ENCODE measurements around the gene GMEB2.
"Not testable (repeated sequence)": the region's sequence is repeated elsewhere in the genome, so short reads cannot be mapped to it uniquely, and the experiment has no call there.

Gene GMEB2

DNA sequence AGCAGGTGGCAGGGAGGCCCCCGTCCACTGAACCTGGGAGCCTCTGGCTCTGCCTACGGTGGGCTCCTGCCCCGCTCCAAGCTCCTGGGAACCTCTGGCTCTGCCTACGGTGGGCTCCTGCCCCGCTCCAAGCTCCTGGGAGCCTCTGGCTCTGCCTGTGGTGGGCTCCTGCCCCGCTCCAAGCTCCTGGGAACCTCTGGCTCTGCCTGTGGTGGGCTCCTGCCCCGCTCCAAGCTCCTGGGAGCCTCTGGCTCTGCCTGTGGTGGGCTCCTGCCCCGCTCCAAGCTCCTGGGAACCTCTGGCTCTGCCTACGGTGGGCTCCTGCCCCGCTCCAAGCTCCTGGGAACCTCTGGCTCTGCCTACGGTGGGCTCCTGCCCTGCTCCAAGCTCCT lies 55.8 kb downstream of the GMEB2 start:
- not testable (repeated sequence) for DNase-seq (ENCODE audit: low spot score)

DNA sequence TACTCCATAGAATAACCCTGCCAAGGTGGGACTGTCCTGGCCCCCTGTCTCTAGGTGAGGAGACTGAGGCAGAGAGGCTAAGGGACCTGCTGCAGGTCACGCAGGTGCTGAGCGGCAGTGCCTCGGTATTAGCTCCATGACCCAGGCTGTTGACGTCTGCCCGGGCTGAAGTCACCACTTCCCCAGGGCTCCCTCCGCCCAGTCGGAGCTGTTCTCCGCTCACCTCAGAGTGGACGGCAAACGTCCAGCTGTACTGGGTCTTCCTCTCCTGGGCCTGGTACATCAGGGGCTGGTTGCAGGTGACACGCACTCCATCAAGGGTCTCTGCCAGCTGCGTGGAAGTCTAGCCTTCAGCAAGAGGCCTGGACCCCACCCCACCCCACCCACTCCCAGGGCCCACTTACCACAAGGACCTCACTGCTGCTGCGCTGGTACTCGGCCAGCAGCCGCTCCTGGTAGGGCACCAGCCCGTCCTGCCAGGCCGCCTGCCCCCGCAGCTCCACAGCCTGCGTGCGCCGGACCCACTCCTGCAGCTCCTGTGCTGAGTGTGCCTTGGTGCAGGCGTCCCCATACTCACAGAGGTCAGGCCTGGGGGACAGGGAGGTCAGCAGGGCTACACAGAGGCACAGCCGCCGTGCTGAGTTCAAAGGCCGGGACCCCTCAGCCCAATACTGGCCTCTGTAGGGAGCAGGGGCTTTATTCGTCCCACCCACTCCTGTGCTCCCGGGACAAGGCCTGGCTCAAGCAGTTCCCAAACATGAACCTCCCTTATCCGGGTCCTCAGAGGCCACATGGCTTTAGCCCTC lies 56.4 kb downstream of the GMEB2 start:
- DNase-seq (ENCODE audit: low spot score) = no peak

DNA sequence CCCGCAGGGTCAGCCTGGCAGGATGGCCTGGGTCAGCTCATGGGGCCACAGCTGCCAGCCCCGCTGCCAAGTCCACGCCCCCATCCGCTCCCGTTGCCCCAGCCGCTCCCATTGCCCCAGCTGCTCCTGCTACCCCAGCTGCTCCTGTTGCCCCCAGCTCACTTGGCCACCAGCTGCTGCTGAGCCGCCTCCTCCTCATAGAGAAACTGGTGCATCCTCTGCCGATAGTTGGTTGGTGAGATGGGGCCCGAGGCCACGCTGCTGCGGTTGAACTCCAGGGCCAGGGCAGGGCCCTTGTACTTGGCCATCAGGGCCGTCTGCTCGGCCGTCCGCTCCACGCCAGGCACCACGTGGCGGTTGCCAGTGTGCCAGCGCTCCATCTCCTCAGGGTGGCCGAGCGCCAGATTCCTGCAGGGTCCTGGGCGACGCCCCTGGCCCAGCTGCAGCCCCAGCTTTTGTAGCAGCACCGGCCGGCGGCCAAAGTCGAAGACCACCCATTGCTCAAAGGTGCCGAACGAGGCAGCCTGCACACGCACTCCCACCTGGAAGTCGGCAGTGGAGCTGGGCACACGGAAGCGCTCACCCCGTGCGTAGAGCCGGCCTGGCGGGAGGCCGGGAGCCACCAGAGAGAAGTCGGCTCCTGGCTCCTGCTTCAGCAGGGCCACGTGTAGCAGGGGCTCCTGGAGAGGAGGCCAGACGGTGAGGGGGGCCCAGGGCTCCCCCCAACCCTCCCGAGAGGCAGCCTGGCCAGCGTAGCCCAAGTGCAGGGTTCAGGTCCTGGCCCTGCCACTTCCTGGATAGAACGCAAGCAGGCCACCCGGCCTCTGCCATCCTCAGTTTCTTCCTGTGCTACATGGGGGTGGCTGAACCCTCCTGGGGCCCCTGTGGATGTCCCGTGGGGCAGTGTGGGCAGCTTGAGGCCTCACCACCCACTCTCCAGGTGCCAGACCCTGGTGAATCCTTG lies 57.6 kb downstream of the GMEB2 start:
- no peak for DNase-seq (ENCODE audit: low spot score)

DNA sequence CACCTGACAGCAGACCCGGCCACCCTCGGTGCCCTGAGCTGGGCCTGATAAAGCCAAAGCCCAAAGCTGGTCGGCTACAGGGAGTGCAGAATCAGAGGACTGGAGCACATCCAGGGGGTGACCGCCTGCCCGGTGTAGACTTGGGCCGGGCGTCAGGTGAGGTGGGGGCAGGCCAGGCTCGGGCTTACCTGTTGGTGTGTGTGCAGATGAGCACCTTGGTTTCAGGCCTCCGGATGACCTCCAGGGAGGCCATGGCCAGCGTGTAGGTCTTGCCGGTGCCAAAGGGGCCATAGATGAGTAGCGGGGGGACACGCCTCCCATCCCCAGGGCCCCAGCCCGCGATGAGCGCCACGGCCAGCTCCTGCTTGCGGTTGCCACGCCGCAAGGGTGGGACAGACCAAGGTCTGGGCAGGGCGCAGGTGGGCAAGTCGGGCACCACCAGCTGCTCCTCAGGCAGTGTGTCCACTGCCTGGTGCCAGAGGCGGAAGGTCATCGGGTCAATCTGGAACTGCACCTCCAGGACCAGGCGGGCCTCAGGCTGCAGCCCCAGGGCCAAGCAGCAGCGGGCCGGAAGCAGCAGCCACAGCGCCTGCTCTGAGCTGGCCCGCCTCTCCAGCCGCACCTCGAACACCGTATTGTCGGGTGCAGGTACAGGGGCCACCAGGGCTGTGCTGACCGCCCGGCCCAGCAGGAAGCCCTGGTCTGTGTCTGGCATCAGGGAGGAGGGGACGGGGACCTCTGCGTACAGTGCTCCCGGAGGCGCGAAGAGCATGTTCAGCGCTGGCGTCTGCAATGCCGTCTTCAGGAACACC lies 58.5 kb downstream of the GMEB2 start:
- DNase-seq (ENCODE audit: low spot score) = no peak

DNA sequence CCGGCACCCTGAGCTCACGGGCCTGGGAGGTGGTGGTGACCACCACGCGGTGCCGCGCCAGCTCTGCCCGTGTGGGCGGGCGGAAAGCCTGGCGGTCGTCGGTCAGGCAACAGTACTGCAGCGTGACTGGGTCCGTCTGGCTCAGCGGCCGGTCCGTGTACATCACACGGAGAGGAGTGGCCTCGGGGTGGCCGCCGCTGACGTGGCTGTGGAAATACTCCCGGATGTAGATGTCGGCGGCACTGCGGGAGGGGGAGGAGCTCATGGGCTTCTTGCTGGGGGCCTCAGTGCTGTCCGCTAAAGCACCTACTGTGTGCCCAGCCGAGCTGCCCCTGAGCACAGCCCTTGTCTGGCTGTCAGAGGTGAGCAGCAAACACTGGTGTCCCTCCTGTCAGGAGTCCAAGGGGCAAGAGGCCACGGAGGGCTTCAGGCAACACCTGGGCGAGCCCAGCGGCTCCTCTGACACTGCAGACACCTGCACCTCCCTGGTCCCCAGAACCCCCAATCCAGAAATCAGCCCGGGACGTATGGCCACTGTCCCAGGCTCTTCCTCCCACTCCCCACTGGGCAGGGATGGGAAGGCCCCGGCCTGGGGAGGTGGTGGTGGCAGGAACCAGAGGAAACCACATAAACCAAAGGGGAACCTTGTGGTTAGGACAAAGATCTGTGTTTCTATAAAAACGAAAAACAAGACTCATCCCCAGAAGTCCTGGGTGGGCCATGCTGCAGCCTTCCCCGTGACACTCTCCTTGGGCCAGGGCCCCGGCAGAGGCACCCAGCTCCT lies 59.3 kb downstream of the GMEB2 start:
- no peak for DNase-seq (ENCODE audit: low spot score)

DNA sequence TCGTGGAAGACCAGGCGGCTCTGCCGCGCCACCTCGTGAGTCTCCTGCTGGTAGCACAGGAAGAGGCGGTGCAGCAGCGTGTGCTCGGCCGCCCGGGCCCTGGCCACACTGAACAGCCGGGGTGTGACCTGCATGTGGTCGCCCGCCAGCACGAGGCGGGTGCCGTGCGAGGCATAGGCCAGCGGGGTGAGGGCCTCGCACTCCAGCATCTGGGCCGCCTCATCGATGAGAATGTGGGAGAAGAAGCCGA lies 59.8 kb downstream of the GMEB2 start:
- DNase-seq (ENCODE audit: low spot score) = no peak

DNA sequence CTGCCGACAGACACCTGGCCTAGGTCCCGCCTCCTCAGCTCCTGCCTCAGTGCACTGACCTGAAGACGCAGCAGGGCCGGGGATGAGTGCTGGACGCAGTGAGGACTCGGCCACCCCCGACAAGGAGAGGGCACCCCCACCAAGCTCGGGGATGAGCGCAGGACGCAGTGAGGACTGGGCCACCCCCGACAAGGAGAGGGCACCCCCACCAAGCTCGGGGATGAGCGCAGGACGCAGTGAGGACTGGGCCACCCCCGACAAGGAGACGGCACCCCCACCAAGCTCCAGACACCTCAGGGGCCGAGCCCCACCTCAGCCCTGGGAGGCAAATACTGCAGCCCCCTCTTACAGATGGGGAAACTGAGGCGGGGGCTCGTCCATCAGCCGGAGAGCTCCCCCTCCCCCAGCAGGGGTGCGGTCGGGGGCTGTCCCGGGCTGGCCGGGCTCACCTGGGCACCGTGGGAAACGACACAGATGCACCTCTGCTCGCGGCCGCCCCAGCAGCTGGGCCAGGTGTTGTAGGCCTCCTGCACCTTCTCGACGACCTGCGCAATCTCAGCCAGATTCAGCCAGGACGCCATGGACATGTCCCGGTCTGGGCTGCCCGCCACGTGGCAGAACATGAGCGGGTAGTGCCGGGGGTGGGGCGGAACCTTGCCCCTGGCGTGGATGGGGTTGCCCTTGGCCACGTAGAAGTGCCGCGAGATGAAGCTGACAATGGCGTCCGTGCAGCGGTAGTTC lies 60.3 kb downstream of the GMEB2 start:
- DNase-seq (ENCODE audit: low spot score) = no peak

DNA sequence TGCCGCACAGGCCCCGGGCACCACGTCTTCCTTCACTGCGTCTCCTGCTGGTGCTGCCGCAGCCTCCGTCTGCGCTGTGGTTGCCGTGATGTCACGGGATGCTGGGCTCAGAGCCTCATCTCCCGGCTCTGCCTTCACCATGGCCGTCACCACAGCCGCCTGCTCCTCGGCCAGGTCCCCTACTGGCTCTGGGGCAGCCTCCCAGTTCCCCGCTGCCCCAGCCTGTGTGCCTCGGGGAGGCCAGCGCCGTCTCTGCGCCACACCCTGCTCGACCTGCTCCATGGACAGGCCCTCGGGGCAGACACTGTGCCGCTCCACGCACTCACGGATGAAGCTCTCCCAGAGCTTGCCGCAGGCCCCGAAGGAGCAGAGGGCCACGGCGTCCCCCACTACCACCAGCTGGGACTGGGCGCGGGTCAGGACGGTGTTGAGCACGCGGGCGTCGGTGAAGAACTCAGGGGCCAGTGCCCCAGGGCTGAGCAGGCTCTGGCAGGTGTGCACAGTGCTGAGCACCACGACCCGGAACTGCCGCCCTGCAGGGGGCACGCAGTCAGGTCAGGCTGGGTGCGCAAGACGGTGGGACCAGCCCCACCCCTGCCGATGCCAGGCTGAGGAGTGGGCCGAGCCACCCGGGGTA lies 61.1 kb downstream of the GMEB2 start:
- DNase-seq (ENCODE audit: low spot score) = no peak

DNA sequence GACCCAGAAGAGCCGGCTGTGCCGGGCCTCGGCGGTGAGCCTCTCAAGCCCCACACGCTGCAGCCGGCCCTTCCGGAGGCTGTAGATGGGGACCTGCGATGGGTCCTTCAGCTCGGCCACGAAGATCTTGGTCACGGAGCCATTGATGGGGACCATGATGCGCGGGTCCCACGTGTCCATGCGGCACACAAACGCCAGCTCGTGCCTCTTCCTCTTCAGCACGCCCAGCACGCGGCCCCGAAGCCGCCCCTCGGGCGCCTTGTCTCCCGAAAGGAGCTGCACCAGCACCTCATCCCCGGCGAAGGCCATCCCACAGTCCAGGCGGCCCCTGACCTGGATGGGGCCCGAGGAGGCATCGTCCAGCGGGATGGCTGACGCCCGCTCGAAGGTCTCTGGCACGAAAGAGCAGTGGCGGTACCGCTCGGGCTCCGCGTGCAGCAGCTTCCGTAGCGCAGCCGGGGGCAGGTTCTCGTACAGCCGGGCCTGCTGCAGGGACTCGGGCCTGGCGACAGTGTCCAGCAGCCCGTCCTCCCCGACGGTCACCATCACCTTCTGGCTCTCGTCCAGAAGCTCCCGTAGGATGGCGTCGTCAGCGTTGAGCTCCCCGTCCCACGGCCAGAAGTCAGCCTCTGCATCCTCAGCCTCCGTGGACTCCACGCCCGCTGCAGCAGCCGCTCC lies 61.7 kb downstream of the GMEB2 start:
- DNase-seq (ENCODE audit: low spot score) = no peak

DNA sequence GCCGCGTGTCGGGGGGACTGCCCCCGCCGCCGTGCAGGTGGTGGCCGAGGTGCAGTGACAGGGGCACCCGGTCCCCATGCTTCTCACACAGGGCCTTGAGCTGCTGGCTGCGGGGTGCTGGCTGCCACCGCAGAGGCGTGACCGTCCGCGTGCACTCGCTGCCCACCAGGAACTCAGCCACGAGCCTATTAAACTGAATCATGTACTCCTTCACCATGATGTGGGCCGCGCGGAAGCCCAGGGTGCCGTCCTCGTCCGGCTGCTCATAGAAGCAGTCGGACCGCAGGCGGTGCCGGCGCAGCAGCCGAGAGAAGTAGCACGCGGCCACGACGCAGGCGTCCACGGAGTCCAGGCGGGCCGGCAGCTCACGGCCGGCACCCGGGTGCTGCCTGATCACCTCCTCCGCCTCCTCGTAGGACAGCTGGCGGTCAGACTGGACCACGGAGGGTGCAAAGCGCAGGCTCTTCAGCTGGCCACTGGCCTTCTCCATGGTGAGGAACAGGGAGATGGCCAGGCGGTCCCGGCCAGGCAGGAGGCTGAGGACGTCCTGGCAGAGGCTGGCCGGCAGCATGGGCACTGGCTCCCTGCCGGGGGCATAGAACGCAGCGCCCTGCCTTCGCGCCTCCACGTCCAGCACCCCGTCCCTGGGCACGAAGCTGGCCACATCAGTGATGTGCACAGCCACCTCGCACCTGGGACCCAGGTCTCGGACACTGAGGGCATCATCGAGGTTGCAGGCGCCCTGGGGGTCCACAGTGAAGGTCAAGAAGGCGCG lies 62.7 kb downstream of the GMEB2 start:
- no peak for DNase-seq (ENCODE audit: low spot score)

DNA sequence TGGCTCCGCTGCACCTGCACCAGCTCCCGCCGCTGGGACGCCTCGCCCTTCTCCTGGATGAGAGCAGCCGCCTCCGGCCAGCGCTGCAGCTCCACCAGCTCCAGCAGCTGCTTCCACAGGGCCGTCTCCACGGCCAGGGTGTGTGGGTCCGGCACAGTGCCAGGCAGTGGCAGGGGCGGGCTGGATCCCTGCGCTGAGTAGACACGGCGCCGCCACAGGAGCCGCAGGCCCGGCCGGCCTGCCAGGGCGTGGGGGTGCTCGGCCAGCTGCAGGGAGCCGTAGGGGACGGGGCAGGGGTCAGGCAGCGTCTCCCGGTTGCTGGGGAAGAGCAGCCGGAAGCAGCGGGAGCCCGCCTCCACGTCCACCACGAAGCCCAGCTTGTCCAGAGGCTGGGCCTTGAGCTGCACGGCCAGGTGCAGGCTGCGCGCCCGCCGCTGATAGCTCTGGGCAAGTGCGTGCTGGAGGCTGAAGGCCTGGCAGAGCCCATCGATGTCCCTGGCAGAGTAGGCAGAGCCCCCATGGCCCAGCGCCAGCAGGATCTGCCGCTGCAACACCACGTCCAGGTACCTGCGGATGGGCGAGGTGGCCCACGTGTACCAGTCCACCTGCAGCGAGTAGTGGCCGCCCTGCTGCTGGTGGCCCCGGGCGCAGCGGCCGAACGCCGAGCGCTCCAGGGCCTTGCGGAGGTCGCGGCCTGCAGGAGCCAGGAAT lies 63.5 kb downstream of the GMEB2 start:
- DNase-seq (ENCODE audit: low spot score) = no peak

DNA sequence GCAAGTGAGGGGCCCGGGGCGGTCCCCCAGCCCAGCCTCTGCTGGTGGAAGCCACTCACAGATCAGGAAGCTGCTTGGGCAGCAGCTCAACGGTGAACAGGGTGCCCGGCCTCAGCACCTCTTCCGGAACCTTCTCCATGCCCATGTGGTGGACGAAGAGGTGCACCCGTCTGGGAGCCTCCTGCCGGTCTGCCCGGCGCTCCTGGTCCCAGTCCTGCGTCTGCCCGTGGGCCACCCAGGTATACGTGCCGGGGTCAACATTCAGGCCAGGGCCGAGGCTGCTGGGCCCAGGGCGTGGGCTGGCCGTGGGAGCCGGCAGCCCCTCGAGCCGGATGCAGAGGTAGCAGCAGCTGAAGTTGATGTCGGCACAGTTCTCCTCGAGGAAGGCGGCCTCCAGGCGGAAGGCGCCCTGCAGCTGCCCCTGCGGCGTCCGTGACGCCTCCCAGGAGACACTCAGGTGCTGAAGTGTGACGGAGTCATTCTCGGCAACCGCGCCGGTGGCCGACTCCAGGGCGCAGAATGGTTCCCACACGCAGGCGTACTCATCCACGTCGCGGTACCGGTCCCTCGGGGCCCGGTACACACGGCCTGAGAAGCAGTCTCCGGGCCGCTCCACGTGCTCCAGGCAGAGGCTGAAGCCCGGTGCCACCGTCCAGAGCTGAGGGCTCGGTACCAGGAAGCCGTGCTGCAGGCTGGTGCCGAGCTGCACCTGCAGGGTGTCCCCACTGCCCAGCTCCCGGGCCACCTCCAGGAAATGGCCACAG lies 64.3 kb downstream of the GMEB2 start:
- no peak for DNase-seq (ENCODE audit: low spot score)

DNA sequence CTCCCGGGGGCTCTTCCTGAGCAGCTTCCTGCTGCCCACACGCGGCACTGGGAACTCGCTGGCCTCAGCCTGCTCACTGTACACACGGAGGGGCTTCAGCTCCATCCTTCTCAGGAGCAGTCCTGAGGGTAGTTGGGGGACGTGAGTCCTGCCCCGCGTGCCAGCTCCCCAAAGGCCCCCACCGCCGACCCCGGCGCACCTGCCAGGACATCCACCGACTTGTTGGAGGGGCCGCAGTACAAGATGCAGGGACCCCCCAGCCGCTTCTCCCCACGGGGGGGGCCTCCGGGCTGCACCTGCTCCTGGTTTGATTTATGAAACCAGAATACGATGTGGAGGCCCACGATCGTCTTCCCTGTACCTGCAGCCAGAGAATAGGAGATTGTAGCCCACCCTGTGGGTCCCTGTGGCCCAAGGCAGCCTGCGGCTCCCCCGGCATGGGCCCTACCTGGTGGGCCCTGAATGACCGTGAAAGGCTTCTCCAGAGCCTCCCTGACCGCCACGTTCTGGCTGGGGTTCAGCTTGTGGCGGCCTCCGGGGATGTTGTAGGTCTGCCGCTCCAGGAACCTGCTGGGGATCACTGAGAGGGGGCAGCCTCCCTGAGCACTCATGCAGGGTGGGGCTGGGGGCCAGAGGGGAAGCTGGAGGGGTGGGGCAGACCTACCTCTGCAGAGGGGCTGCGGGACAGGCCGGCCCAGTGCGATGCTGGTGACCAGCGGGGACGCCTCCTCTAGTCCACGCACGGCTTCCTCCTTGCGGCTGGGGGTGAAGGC lies 65.1 kb downstream of the GMEB2 start:
- DNase-seq (ENCODE audit: low spot score) = no peak

DNA sequence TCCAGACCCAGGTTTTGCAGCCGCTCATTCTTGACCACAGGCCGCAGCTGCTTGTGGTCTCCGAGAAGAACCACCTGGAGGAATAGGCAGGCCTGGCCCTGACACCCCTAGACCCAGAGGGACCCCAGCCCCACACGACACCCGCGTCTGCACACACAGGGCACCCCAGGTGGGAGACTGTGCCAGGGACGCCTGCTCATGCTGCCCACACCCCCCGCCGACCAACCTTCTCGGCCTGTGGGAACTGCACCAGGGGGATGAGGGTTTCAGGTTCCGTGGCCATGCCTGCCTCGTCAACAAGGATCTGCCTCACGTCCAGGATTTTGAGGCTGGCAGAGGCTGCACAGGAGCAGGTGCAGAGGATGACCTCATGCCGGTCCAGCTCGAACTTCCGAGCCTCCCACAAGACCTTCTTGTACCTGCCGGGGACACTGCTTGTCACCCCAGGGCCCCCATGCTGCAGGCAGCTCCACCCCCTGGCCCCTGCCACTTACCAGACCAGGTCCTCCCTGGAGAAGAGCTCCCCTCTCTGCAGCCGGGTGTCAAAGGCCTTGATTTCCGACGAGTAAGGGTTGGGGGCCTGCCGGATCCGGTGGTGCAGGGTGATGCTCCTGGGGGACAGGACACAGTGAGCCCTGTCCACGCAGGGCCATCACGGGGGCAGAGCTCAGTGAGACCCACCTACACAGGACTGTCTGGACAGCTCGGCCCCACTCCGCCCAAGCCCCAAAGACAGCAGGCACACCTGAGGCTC lies 65.9 kb downstream of the GMEB2 start:
- DNase-seq (ENCODE audit: low spot score) = no peak

DNA sequence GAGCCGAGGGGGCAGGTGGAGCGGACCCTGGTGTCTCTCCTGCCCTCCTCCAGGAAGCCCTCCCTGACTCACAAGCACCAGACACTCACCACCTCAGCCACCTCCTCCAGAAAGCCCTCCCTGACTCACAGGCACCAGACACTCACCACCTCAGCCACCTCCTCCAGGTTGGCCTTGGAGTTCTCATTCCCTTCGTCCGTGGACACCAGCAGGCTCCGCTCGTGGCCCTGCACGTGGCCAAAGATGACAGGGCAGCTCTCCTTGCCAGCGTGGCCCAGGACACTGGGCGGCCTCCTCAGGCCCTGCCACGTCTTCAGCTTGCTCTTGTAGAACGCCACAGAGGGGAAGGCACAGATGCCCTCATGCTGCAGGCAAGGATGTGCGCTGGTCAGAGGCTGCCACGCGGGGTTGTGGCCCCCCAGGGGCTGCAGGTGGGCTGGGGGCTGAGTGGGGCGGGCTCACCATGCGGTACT lies 66.5 kb downstream of the GMEB2 start:
- no peak for DNase-seq (ENCODE audit: low spot score)
